Stimulated activated CD4-positive, alpha-beta T cell treated with anti-CD3 and anti-CD28 coated beads, TNF-alpha, amount 100 ng/mL, for 24 hours (primary cell): Measurements from ENCODE around the gene CXCR5.

ENCODE experiments used
- DNase-seq, 3 experiments: peaks; one replicate each; pipeline ENCODE4 v3.0.0-alpha.2; 2020; ENCODE audit warnings: low read depth in 3 of 3

CXCR5 gene

GRCh38 chr11:118876286-118876685, 7.4 kb upstream of the CXCR5 start:
- no peak for DNase-seq

- no peak for DNase-seq
Measured at GRCh38 chr11:118877487-118878162, 6.1 kb upstream of the CXCR5 start.

- no peak for DNase-seq
Measured at GRCh38 chr11:118878163-118878563, 5.5 kb upstream of the CXCR5 start.

GRCh38 chr11:118881228-118881627, 2.5 kb upstream of the CXCR5 start:
- DNase-seq = peak in 1 of 3 experiments; percentile 42

GRCh38 chr11:118882491-118882890, 1.2 kb upstream of the CXCR5 start:
- DNase-seq = peak in 1 of 3 experiments; percentile 42

GRCh38 chr11:118883004-118883367, 706 bp upstream of the CXCR5 start:
- no peak for DNase-seq

- DNase-seq = no peak
Measured at GRCh38 chr11:118884875-118885274, 1.2 kb downstream of the CXCR5 start.

GRCh38 chr11:118885319-118885718, 1.6 kb downstream of the CXCR5 start:
- DNase-seq = no peak

GRCh38 chr11:118885831-118886565, 2.3 kb downstream of the CXCR5 start:
- no peak for DNase-seq

- no peak for DNase-seq
Measured at GRCh38 chr11:118886681-118887111, 3.0 kb downstream of the CXCR5 start.

GRCh38 chr11:118887206-118887605, 3.5 kb downstream of the CXCR5 start:
- no peak for DNase-seq

- no peak for DNase-seq
Measured at GRCh38 chr11:118888398-118888797, 4.7 kb downstream of the CXCR5 start.

GRCh38 chr11:118889797-118890196, 6.1 kb downstream of the CXCR5 start:
- DNase-seq = no peak

- DNase-seq = no peak
Measured at GRCh38 chr11:118892514-118892913, 8.8 kb downstream of the CXCR5 start.

GRCh38 chr11:118892964-118893363, 9.3 kb downstream of the CXCR5 start:
- DNase-seq = no peak

- DNase-seq = no peak
Measured at GRCh38 chr11:118893662-118894061, 10.0 kb downstream of the CXCR5 start.

GRCh38 chr11:118894192-118894591, 10.5 kb downstream of the CXCR5 start:
- DNase-seq = no peak

GRCh38 chr11:118895093-118896039, 11.7 kb downstream of the CXCR5 start:
- peak in 1 of 3 experiments; percentile 75 for DNase-seq

- DNase-seq = no peak
Measured at GRCh38 chr11:118896472-118896913, 12.8 kb downstream of the CXCR5 start.

GRCh38 chr11:118896921-118897591, 13.4 kb downstream of the CXCR5 start:
- no peak for DNase-seq

- DNase-seq = no peak
Measured at GRCh38 chr11:118897721-118898310, 14.1 kb downstream of the CXCR5 start.
